Left kidney (tissue), 2 donors: ENCODE data around the gene GUK1. TPM values are rescaled to one million over a fixed set of nuclear protein-coding genes. Genes with fewer than 3 reads are reported as not detected.

ENCODE experiments used
- DNase-seq: peaks from one replicate; pipeline ENCODE4 v3.0.0-alpha.2; 2013
- polyA plus RNA-seq: library from polyadenylated mRNA; unstranded; fragments of 120-200 nt; gene quantifications from one replicate; pipeline ENCODE4 v1.2.1, GENCODE V29; 2013; ENCODE audit not compliant: insufficient read length

Gene GUK1
- polyA plus RNA-seq, 1 donor, result 82.3 TPM

DNA sequence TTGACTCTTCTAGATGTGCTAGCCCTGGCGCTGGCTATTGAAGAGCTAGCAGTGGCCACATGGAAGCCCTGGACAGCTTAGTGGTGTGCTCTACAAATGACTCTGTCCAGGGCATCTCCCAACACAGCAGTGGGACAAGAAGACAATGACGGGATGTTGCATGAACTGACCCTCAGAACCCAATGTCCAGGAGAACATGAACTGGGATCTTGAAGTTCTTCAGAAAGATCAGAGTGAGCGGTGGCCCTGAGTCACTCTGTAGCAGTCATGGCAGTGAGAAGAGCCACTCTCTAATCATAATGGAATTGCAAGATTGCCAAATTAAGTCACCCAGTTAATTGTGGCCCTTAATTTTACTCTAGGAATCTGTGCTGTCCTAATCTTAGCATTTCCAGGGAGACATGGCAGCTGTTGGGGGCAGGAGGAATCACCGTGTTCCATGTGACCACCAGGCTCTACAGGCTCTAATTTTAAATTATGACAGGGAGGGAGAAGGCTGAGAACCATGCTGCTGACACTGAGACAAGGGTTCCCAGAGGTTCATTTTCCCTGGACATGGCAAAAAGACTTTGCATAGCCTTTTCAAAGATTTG lies 57.6 kb downstream of the GUK1 start:
- DNase-seq, result no peak

Other genes with a start within 250 kb of the GUK1 start
- 1.3 TPM for gene WNT9A, start 192.3 kb upstream of the GUK1 start, polyA plus RNA-seq
- 0.07 TPM for gene WNT3A, start 133.3 kb upstream of the GUK1 start, polyA plus RNA-seq
- 272 TPM for gene ARF1, start 57.6 kb upstream of the GUK1 start, polyA plus RNA-seq
- 15.1 TPM for gene C1orf35, start 37.0 kb upstream of the GUK1 start, polyA plus RNA-seq
- gene MRPL55, start 31.0 kb upstream of the GUK1 start, polyA plus RNA-seq, result 35.8 TPM
- 0.42 TPM for gene GJC2, start 9.7 kb downstream of the GUK1 start, polyA plus RNA-seq
- gene IBA57, start 25.5 kb downstream of the GUK1 start, polyA plus RNA-seq, result 5.8 TPM
- gene OBSCN, start 67.8 kb downstream of the GUK1 start, polyA plus RNA-seq, result 40.0 TPM